ENCODE data around the gene FRMD4B. TPM values are rescaled to one million over a fixed set of nuclear protein-coding genes. Genes with fewer than 3 reads are reported as not detected.

Gene FRMD4B
- total and polyA plus RNA-seq, 2 donors (not counting 3 experiments of a cell fraction or from before 2014, with no cell fraction given): 66.4 to 89.7 TPM

DNA sequence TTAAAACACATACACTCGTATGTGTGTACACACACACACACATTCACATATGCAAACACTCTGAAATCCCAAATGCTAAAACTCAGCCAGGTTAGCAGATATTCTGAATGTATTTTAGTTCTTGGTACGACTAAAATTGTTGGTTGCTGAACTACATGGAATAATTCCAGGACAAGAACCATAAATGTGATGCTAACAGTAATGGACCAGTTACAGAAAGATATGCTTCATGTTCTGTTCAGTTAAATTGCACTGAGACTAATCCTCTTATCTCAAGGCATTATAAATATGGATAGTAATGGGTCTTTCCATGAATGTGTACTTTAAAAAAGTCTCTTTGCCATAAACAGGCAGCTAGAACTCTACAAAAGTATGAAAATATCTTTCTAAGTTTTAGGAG, 113.3 kb downstream of the FRMD4B start:
- no peak for DNase-seq (ENCODE audit: low read depth, low spot score)
- H3K9me3 ChIP-seq (replicated peaks; ENCODE audit: control insufficient read depth, insufficient read depth, low read length): no peaks in the 10 kb centered on the region
- POLR2A ChIA-PET: interaction anchor here (0.5 kb wide), 1 partner anchor 259 kb away, joined by 4 read pairs; the partner anchor contains the start of gene EOGT
- intact Hi-C loops (cut with micrococcal nuclease) (no loop called here), dilution Hi-C loops (cut with MboI; ENCODE audit: extremely low pct_ligation_motif_present, low sequenced_read_pairs) (no loop called here)
- BruUV-seq (replicated peaks): no TSS peak
- no peaks in the 10 kb centered on the region for H3K4me1 ChIP-seq (ENCODE audit: control insufficient read depth, extremely low read depth, insufficient read depth, low read length)
- peaks cover 3% of the 10 kb centered on the region for H3K9me1 ChIP-seq (replicated peaks; ENCODE audit: control insufficient read depth, extremely low read depth, insufficient read depth, low read length)
- H3K27me3 ChIP-seq (ENCODE audit: control insufficient read depth in 2 of 2, insufficient read depth in 2 of 2, low read length in 2 of 2): no peaks in the 10 kb centered on the region
- FAIRE-seq: no peak
- no peaks in the 10 kb centered on the region for H3K36me3 ChIP-seq (ENCODE audit: control insufficient read depth in 2 of 2, extremely low read depth in 1 of 2, insufficient read depth in 2 of 2, low read length in 2 of 2)
- H3K4me3 ChIP-seq (replicated peaks in 1 of 3; ENCODE audit: insufficient read depth in 1 of 3, low read depth in 1 of 3, low read length in 3 of 3): no peak overlapping the region
- no peak overlapping the region for H2AFZ ChIP-seq (ENCODE audit: low read depth, low read length)
- CTCF ChIA-PET: interaction anchor here (1.2 to 2.4 kb wide), 5 partner anchors 9 to 37 kb away, joined by 3 to 10 read pairs (median 4); no protein-coding TSS in a partner anchor
- no peak overlapping the region for H3K4me2 ChIP-seq (ENCODE audit: insufficient read depth, low read length)
- TF ChIP-seq, protein P1, sequence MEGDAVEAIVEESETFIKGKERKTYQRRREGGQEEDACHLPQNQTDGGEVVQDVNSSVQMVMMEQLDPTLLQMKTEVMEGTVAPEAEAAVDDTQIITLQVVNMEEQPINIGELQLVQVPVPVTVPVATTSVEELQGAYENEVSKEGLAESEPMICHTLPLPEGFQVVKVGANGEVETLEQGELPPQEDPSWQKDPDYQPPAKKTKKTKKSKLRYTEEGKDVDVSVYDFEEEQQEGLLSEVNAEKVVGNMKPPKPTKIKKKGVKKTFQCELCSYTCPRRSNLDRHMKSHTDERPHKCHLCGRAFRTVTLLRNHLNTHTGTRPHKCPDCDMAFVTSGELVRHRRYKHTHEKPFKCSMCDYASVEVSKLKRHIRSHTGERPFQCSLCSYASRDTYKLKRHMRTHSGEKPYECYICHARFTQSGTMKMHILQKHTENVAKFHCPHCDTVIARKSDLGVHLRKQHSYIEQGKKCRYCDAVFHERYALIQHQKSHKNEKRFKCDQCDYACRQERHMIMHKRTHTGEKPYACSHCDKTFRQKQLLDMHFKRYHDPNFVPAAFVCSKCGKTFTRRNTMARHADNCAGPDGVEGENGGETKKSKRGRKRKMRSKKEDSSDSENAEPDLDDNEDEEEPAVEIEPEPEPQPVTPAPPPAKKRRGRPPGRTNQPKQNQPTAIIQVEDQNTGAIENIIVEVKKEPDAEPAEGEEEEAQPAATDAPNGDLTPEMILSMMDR (IDR thresholded peaks at IDR 0.05; ENCODE audit: extremely low read depth in 1 of 2, insufficient read depth in 1 of 2, low read depth in 1 of 2, low read length in 2 of 2): no peak
- no peak for TF ChIP-seq POLR2A (IDR thresholded peaks at IDR 0.05; ENCODE audit: low read depth, low read length)
- H3K79me2 ChIP-seq (ENCODE audit: control insufficient read depth, insufficient read depth, low read length): no peaks in the 10 kb centered on the region
- no peak overlapping the region for H3K27ac ChIP-seq (ENCODE audit: insufficient read depth, low read depth, low read length)
- no peak overlapping the region for H3K9ac ChIP-seq (replicated peaks; ENCODE audit: extremely low read depth, insufficient read depth, low read length)
- H4K20me1 ChIP-seq (replicated peaks; ENCODE audit: control insufficient read depth, extremely low read depth, insufficient read depth, low read length): no peaks in the 10 kb centered on the region

DNA sequence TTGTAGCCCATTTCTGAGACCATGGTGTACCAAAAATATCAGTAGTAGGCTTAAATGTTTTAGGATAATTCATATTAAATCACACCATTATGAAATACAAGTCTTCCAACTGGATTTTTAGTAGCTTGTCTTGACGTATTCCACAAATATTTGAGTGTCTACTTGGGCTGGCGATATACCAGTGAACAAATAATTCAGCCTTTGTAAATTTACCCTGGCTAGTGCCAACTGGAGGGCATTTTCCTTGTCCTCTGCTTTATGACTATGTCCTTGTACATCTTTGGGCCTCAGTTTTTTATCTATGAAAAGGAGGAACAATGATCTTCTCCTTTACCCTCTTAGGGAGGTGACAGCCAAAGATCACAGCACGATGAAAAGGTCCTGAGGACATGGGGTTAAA, 114.8 kb downstream of the FRMD4B start:
- no peaks in the 10 kb centered on the region for H3K79me2 ChIP-seq (ENCODE audit: control insufficient read depth, insufficient read depth, low read length)
- no TSS peak for BruUV-seq (replicated peaks)
- no peak overlapping the region for H2AFZ ChIP-seq (ENCODE audit: low read depth, low read length)
- no peak overlapping the region for H3K4me3 ChIP-seq (replicated peaks in 1 of 3; ENCODE audit: insufficient read depth in 1 of 3, low read depth in 1 of 3, low read length in 3 of 3)
- peaks cover 3% of the 10 kb centered on the region for H3K9me1 ChIP-seq (replicated peaks; ENCODE audit: control insufficient read depth, extremely low read depth, insufficient read depth, low read length)
- no peak for FAIRE-seq
- CTCF ChIA-PET: interaction anchor here (1.0 to 1.5 kb wide), 2 partner anchors 22 to 109 kb away, joined by 3 read pairs; no protein-coding TSS in a partner anchor
- H3K9ac ChIP-seq (replicated peaks; ENCODE audit: extremely low read depth, insufficient read depth, low read length): no peak overlapping the region
- POLR2A ChIA-PET: no interaction called here
- dilution Hi-C loops (cut with MboI; ENCODE audit: extremely low pct_ligation_motif_present, low sequenced_read_pairs) (no loop called here), intact Hi-C loops (cut with micrococcal nuclease) (no loop called here)
- no peak overlapping the region for H3K4me2 ChIP-seq (ENCODE audit: insufficient read depth, low read length)
- H3K36me3 ChIP-seq (ENCODE audit: control insufficient read depth in 2 of 2, extremely low read depth in 1 of 2, insufficient read depth in 2 of 2, low read length in 2 of 2): no peaks in the 10 kb centered on the region
- no peak for DNase-seq (ENCODE audit: low read depth, low spot score)
- no peak overlapping the region for H3K27ac ChIP-seq (ENCODE audit: insufficient read depth, low read depth, low read length)
- TF ChIP-seq, protein P1 (IDR thresholded peaks at IDR 0.05; ENCODE audit: extremely low read depth in 1 of 2, insufficient read depth in 1 of 2, low read depth in 1 of 2, low read length in 2 of 2): no peak
- no peaks in the 10 kb centered on the region for H3K27me3 ChIP-seq (ENCODE audit: control insufficient read depth in 2 of 2, insufficient read depth in 2 of 2, low read length in 2 of 2)
- H3K4me1 ChIP-seq (ENCODE audit: control insufficient read depth, extremely low read depth, insufficient read depth, low read length): no peaks in the 10 kb centered on the region
- no peaks in the 10 kb centered on the region for H3K9me3 ChIP-seq (replicated peaks; ENCODE audit: control insufficient read depth, insufficient read depth, low read length)
- H4K20me1 ChIP-seq (replicated peaks; ENCODE audit: control insufficient read depth, extremely low read depth, insufficient read depth, low read length): no peaks in the 10 kb centered on the region

All from endothelial cell of umbilical vein (primary cell).